Adrenal gland (tissue), 12 donors: ENCODE data around the gene IGSF6. TPM values are rescaled to one million over a fixed set of nuclear protein-coding genes. Genes with fewer than 3 reads are reported as not detected.

Source experiments
- DNase-seq, 7 donors: peaks; one replicate each; pipeline ENCODE4 v3.0.0-alpha.2; 2019 to 2020
- H3K27ac ChIP-seq, 5 donors: fragments of 200-600 bp; sonication (generic) in 4 of 5; 1 replicate in 3 of 5; 2 replicates in 2 of 5; pipeline versions ENCODE4 v1.5.1 to v1.8.0; 2016 to 2020; ENCODE audit warnings: mild to moderate bottlenecking in 1 of 5
- H3K27me3 ChIP-seq: fragments of 200-600 bp; 2 replicates; pipeline ENCODE4 v1.8.0; 2021
- H3K36me3 ChIP-seq, 2 donors: fragments of 200-600 bp; replicated peaks in 1 of 2; 1 replicate in 1 of 2; 2 replicates in 1 of 2; pipeline versions ENCODE4 v1.5.1 to v1.8.0; 2018 to 2022
- H3K4me1 ChIP-seq, 2 donors: fragments of 200-600 bp; replicated peaks in 1 of 2; 1 replicate in 1 of 2; 2 replicates in 1 of 2; pipeline versions ENCODE4 v1.5.1 to v1.8.0; 2018 to 2021
- H3K4me3 ChIP-seq, 4 donors: fragments of 200-600 bp; sonication (generic) in 3 of 4; one replicate each; pipeline ENCODE4 v1.5.1; 2016 to 2018
- H3K9me3 ChIP-seq, 3 donors: fragments of 200-600 bp; sonication (generic) in 1 of 3; replicated peaks in 1 of 3; 1 replicate in 2 of 3; 2 replicates in 1 of 3; pipeline versions ENCODE4 v1.5.1 to v1.8.0; 2016 to 2021
- POLR2A ChIP-seq, 2 donors: fragments of 450-650 bp; IDR thresholded peaks; one replicate each; pipeline ENCODE4 v1.6.1; 2017; ENCODE audit warnings: antibody characterized with exemption in 2 of 2, mild to moderate bottlenecking in 2 of 2, moderate library complexity in 1 of 2
- WGBS, 4 donors: extraction: QIAGEN DNeasy Blood & Tissue Kit in 2 of 4; methylation state at CpG; one replicate each; pipeline versions ENCODE4 v1.1.5 to v1.1.7; 2013 to 2017; 5-methylcytosine and 5-hydroxymethylcytosine counted together
- intact Hi-C, 2 donors: fragments of 100-400 bp; cut with DNase I; formaldehyde crosslinking; loops; one replicate each; pipeline versions ENCODE4 v1.14.1 to v1.15.0; 2022 to 2023
- polyA plus RNA-seq, 3 donors: library from polyadenylated mRNA; stranded (reverse); fragments of 200-250 nt in 2 of 3; fragments of 350-450 nt in 1 of 3; fragmentation: Illumina TruSeq in 1 of 3; extraction: RNeasy Lipid Tissue Mini Kit (QIAGEN cat#74804) in 1 of 3; gene quantifications; one replicate each; pipeline ENCODE4 v1.2.3, GENCODE V29; 2013 to 2014
- total RNA-seq, 9 donors: library from RNA; depleted of rRNA in 4 of 9; stranded (reverse); fragments of >200 nt in 4 of 9; fragments of 120-200 nt in 1 of 9; fragmentation: NEBNext Ultra II Directional in 1 of 9; extraction: Animal tissue kit (Norgen Biotek cat#: 25700) in 1 of 9; gene quantifications; one replicate each; pipeline versions ENCODE4 v1.1.0 to v1.2.4, GENCODE V29; 2013 to 2023
- TF ChIP-seq, protein P1 (sequence below), 6 experiments: fragments of 450-650 bp in 4 of 6; fragments of 200-600 bp in 2 of 6; sonication (generic) in 1 of 6; IDR thresholded peaks; 1 replicate in 5 of 6; 2 replicates in 1 of 6; pipeline versions ENCODE4 v1.5.1 to v1.8.0; 2016 to 2021; ENCODE audit warnings: antibody characterized with exemption in 6 of 6, mild to moderate bottlenecking in 2 of 6, moderate library complexity in 1 of 6
- donor health status: healthy with polysubstance abuse.
- donor health status: Bipolar disorder and iron deficiency.
- donor health status: DM: yes; HTN: yes; CAD: no.
- donor health status: DM: no; HTN: no; CAD: no.
- donor health status: DM: no; HTN: no; CAD: no.
- donor health status: DM: yes; HTN: yes; CAD: no.

IGSF6 gene
- total and polyA plus RNA-seq, 12 donors, result 3.3 to 35.6 (median 9.1) TPM

DNA sequence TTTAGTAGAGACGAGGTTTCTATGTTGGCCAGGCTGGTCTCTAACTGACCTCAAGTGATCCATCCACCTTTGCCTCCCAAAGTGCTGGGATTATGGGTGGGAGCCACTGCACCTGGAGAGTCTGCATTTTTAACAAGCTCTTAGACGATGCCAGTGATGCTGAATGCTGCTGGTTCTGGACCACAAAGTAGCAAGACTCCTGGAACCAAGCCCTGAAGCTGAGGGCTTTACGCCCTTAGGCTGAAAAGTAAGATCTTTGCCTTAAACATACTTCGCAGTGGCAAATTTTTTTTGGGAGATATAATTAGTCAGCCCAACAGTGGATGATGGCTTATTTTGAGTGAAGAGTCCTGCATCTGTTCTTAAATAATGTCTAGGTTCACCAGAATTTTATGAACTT lies 39.0 kb downstream of the IGSF6 start:
- H3K9me3 ChIP-seq, result no peaks in the 10 kb centered on the region
- H3K4me1 ChIP-seq, result peaks cover 8 to 49% of the 10 kb centered on the region in 2 donors
- no peaks in the 10 kb centered on the region for H3K27me3 ChIP-seq
- intact Hi-C loops, result no loop called here
- H3K4me3 ChIP-seq, result no peak overlapping the region
- peaks cover 0 to 4% of the 10 kb centered on the region in 2 donors for H3K36me3 ChIP-seq
- TF ChIP-seq, protein P1, sequence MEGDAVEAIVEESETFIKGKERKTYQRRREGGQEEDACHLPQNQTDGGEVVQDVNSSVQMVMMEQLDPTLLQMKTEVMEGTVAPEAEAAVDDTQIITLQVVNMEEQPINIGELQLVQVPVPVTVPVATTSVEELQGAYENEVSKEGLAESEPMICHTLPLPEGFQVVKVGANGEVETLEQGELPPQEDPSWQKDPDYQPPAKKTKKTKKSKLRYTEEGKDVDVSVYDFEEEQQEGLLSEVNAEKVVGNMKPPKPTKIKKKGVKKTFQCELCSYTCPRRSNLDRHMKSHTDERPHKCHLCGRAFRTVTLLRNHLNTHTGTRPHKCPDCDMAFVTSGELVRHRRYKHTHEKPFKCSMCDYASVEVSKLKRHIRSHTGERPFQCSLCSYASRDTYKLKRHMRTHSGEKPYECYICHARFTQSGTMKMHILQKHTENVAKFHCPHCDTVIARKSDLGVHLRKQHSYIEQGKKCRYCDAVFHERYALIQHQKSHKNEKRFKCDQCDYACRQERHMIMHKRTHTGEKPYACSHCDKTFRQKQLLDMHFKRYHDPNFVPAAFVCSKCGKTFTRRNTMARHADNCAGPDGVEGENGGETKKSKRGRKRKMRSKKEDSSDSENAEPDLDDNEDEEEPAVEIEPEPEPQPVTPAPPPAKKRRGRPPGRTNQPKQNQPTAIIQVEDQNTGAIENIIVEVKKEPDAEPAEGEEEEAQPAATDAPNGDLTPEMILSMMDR (IDR thresholded peaks at IDR 0.05), result no peak
- no peak for TF ChIP-seq POLR2A (IDR thresholded peaks at IDR 0.05)
- peak overlapping the region in 2 of 5 donors; percentile 8 to 77 for H3K27ac ChIP-seq
- WGBS, 4 donors, result 91 to 98% (median 94%) methylated on average over 4 of the region's 4 CpGs
- no peak for DNase-seq

DNA sequence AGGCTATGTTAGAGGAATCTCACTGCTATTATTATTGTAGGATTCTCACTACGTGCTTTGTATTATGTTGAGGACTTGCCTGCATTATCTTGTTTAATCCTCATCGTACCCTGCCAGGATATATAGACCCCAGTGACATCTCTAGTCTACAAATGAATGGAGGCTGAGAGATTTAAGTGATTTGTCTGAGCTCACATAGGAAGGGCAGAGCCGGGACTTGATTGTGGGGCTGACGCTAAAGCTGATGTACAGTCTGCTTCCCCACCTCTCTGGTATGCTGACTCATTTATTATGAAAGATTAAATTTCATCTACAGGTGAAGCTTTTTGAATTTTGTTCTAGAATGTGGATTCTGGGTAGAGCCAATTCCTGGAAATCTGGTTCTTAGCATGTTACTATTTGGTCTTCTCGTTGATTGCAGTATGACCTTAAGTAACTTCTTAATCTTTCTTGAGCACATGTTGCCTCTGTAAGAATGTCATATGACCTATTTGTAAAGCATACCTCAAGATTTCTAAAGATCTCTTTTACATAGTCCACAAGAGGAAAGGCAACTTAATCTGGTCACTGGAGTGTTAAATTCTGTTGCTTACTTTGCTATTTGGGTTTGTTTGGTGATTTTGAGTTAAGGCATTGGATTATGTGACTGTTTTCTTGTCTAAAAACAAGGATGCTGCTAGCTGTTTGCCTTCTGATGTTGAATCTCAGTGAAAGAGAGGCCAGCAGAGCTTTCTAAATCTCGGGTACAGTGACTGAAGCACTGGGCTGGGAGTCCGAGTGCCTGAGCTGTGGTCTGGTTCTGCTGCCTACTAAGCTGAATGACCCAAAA lies 40.6 kb downstream of the IGSF6 start:
- Histone ChIP-seq H3K9me3 (no peaks in the 10 kb centered on the region), H3K27ac (peak overlapping the region; percentile 8 to 79 (median 76)), H3K4me3 (no peak overlapping the region), H3K36me3 (no peaks in the 10 kb centered on the region), H3K4me1 (peaks cover 8 to 64% of the 10 kb centered on the region in 2 donors), H3K27me3 (no peaks in the 10 kb centered on the region)
- intact Hi-C loops, result no loop called here
- DNase-seq, result no peak
- TF ChIP-seq POLR2A (IDR thresholded peaks at IDR 0.05), result no peak
- TF ChIP-seq, protein P1 (IDR thresholded peaks at IDR 0.05), result no peak
- 28 to 36% (median 32%) methylated on average over 7 of the region's 7 CpGs for WGBS, 4 donors

DNA sequence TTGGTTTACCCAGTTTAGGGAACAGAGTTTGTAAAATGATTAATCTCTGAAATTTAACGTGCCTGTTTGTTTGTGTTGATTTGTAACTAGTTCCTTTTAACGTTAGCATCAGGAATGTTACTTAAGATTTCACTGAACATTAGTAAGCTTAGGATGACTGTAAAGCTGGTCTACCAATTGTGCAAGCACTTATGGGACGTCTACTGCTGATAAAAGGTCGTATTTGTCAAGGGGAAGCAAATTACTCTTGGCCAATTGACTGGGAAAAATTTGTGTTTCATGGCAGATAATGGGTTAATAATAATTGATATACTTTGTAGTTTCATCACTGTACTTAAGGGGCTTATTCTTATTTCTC lies 41.2 kb downstream of the IGSF6 start:
- Histone ChIP-seq H3K4me3 (no peak overlapping the region), H3K9me3 (no peaks in the 10 kb centered on the region), H3K36me3 (no peaks in the 10 kb centered on the region), H3K27me3 (no peaks in the 10 kb centered on the region), H3K27ac (peak overlapping the region in 4 of 5 donors; percentile 8 to 79 (median 76)), H3K4me1 (peaks cover 8 to 70% of the 10 kb centered on the region in 2 donors)
- WGBS, 4 donors, result 19 to 29% (median 23%) methylated on average over 4 of the region's 4 CpGs
- no peak for DNase-seq
- no peak for TF ChIP-seq POLR2A (IDR thresholded peaks at IDR 0.05)
- TF ChIP-seq, protein P1 (IDR thresholded peaks at IDR 0.05), result no peak
- intact Hi-C loops, result no loop called here

DNA sequence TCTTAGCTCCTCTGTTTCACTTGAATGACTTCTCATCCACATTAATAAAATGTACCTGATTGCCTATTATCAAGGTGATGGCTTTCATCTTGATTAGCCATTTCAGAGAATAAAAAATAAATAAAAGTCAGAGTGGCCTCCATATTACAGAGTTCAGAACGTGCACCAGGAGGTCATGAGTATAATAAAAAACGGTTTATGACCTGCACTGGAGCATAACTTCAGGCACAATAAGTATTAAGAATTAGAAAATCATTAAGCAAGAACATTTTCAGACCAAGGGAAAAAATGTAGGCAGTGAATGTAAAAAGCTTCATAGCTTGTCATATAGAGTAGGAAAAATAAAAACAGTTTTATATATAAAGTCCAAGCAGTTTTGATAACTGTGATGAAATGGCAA lies 41.6 kb downstream of the IGSF6 start:
- H3K27ac ChIP-seq, result peak overlapping the region in 2 of 5 donors; percentile 76 to 77
- no peaks in the 10 kb centered on the region for H3K36me3 ChIP-seq
- H3K27me3 ChIP-seq, result no peaks in the 10 kb centered on the region
- H3K4me3 ChIP-seq, result no peak overlapping the region
- DNase-seq, result no peak
- WGBS, 4 donors, result 44 to 57% (median 50%) methylated on average over 2 of the region's 2 CpGs
- intact Hi-C loops, result no loop called here
- no peak for TF ChIP-seq POLR2A (IDR thresholded peaks at IDR 0.05)
- TF ChIP-seq, protein P1 (IDR thresholded peaks at IDR 0.05), result no peak
- H3K9me3 ChIP-seq, result no peaks in the 10 kb centered on the region
- peaks cover 11 to 74% of the 10 kb centered on the region in 2 donors for H3K4me1 ChIP-seq
